Fibroblast of mammary gland (primary cell): ENCODE results near the gene RUNX1.

Experiments used
- DNase-seq: peaks from one replicate; pipeline ENCODE4 v3.0.0-alpha.2; 2010; ENCODE audit warnings: low read depth
- H3K4me3 ChIP-seq: 2 replicates; pipeline ENCODE4 v1.5.1; 2011; ENCODE audit warnings: low read depth, mild to moderate bottlenecking, low read length, moderate library complexity; ENCODE audit not compliant: control insufficient read depth
- CTCF ChIP-seq: conservative IDR thresholded peaks from 2 replicates; pipeline ENCODE4 v1.5.1; 2011; ENCODE audit warnings: low read depth, low read length, inconsistent platforms; ENCODE audit not compliant: control insufficient read depth, insufficient read depth

The RUNX1 gene

GRCh38 chr21:34907461-34908418 lies 141.4 kb downstream of the RUNX1 start:
- TF ChIP-seq CTCF: no peak
- no peak overlapping the region for H3K4me3 ChIP-seq
- no peak for DNase-seq

GRCh38 chr21:34906401-34906800 lies 142.7 kb downstream of the RUNX1 start:
- DNase-seq: no peak
- H3K4me3 ChIP-seq: no peak overlapping the region
- no peak for TF ChIP-seq CTCF

- H3K4me3 ChIP-seq: no peak overlapping the region
- TF ChIP-seq CTCF: no peak
- no peak for DNase-seq
Measured at GRCh38 chr21:34905218-34905537, 143.9 kb downstream of the RUNX1 start.

- TF ChIP-seq CTCF: no peak
- no peak overlapping the region for H3K4me3 ChIP-seq
- DNase-seq: no peak
Measured at GRCh38 chr21:34904526-34905217, 144.4 kb downstream of the RUNX1 start.

GRCh38 chr21:34900376-34900775 lies 148.7 kb downstream of the RUNX1 start:
- no peak for TF ChIP-seq CTCF
- no peak for DNase-seq
- H3K4me3 ChIP-seq: no peak overlapping the region

GRCh38 chr21:34899760-34900159 lies 149.3 kb downstream of the RUNX1 start:
- DNase-seq: no peak
- no peak for TF ChIP-seq CTCF

More at GRCh38 chr21:34899760-34900159, 149.3 kb downstream of the RUNX1 start:
- H3K4me3 ChIP-seq: no peak overlapping the region
